Placental pericyte (primary cell): ENCODE data around the gene TM9SF3. TPM values are rescaled to one million over a fixed set of nuclear protein-coding genes. Genes with fewer than 3 reads are reported as not detected.

Source experiments
- small RNA-seq: library from RNA; depleted of rRNA; stranded (forward); fragments of <200 nt; gene quantifications from one replicate; pipeline ENCODE3, GENCODE V24; 2012; ENCODE audit warnings: low replicate concordance
- total RNA-seq: library from RNA; depleted of rRNA; stranded (reverse); fragments of >200 nt; gene quantifications from 2 replicates; pipeline ENCODE4 v1.2.3, GENCODE V29; 2012

TM9SF3 gene
- total RNA-seq = 125 and 179 TPM in 2 replicates

GRCh38 chr10:96586419-96587263 lies at the start of gene TM9SF3:
TSS of gene TM9SF3 (minus strand) at chr10:96587012. CDS start at chr10:96586835, 177 bp downstream.

DNA sequence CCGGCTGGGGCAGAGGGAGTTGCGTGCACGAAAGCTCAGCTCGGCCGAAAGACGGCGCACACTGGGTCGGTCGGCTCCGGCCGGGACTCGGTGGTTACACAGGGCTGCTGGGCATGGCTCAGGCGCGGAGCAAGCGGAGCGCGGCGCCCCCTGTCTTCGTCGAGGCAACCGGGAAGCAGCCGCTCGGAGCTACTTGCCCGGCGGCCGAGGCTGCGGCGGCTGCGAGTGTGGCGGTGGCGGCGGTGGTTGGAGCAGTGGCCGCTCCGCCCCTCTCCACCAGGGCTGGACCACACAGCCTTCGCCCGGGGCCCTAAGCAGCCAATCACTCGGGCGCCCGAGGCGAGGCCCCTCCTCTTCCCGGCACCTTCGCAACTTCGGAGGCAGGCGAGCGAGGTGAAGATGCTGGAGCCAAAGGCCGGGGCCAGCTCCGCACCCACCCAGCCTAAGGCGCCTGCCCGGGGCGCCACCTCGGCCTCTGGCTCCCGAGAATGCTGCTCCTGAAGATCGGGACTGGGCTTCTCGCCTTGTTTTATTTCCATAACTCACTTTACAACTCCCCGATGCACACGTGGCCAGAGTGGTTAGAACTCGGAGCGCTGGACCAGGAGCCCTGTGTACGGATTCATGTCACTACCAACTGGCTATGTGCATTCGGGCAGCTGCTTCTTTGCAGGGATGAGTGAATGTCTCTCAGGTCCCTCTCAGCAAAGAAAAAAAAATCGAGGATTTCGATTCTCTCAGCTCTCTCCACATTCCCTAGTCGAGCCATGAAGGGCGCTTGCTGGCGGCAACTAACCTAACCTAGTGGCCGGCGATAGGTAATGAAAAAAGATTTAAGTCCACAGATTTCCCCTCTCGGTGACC lies 72.9 kb downstream of the TM9SF3 start, which contains the start of gene TLL2:
TSS of gene TLL2 (minus strand) at position 229 of the 864 bp plus-strand sequence. CDS start 241 bp downstream, outside the sequence.

Small RNA genes within 50 kb of the gene (small RNA-seq; reads per million reads assigned to genes)
- gene RNA5SP324 = not detected

Other genes with a start within 250 kb of the TM9SF3 start
- not detected in 2 replicates for gene OPALIN, start 228.0 kb downstream of the TM9SF3 start, total RNA-seq
- not detected in 2 replicates for gene TLL2, start 73.1 kb downstream of the TM9SF3 start, total RNA-seq
- gene PIK3AP1, start 133.5 kb upstream of the TM9SF3 start, total RNA-seq = under 0.01 and 0.43 TPM in 2 replicates
- gene LCOR, start 245.3 kb upstream of the TM9SF3 start, total RNA-seq = 16.6 and 27.5 TPM in 2 replicates